Stimulated activated CD4-positive, alpha-beta T cell treated with anti-CD3 and anti-CD28 coated beads, Interleukin-1b, Interleukin-23, amount 100 ng/mL, for 4 hours (primary cell): ENCODE results near the gene INTS11.

Experiments used
- DNase-seq, 2 donors: peaks; one replicate each; pipeline ENCODE4 v3.0.0-alpha.2; 2020; ENCODE audit warnings: low read depth in 2 of 2

INTS11 gene

GRCh38 chr1:1299686-1300351 lies 24.6 kb downstream of the INTS11 start:
- no peak for DNase-seq

DNA sequence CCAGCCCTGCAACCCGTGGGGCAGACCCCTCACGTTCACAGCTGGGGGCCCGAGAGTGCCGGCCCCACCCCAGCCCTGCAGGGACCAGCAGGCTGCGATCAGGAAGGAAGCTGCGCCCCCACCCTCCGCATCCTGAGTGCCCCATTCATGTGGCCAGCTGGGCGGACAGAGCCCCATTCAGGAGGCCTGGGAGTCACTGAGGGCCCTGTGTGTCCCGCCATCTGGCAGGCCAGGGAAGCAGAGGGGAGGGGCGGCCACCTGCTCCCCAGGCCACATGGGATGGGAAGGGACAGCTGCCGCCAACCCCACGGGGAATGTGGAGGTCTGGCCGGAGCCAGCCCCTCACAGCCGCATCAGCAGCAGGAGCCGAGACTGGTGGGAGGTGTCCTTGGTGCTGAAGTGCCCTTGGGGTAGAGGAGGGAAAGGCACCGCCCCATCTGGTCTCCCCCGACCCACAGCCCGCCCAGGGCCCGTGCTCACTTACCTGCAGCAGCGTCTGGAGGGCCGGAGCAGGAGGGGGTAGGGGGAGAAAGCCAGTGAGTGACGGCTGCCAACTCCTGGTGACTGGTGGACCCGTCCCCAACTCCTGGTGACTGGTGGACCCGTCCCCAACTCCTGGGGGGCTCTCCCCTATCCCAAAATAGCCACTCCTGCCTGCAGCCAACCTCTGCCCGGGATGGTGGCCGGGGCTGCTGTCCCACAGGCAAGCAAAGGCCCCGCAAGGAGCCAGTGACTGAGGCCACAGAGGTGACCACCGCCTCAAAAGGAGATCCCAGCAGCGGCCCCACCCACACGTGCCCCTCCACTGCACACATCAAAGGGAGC lies 25.4 kb downstream of the INTS11 start:
- no peak for DNase-seq

DNA sequence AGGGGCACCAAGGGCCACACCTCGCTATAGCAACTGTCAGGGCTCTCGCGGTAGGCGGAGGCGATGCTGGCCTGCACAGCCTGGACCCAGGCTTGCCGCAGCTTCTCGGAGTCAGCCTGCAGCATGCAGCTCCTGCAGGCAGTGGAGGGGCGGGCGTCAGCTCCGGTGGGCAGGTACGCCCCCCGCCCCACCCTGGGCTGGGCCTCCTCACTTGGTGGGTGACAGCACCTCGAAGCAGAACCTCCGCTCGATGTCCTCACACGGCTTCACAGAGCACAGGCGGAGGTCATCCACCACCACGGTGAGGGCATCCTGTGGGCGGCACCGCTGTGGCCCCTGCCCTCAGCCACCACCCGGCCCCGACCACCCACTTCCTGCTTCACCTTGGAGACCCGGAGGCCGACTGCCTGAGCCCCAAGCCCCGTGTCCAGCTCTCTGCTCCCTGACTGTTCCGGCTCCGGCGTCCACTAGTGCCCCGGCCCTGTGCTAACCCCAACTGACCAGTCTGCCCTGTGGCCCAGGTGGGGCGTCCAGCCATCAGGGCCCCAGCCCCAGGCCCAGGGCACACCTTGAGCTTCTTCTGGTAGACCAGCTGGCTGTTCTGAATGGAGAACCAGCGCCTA lies 26.5 kb downstream of the INTS11 start:
- no peak for DNase-seq

DNA sequence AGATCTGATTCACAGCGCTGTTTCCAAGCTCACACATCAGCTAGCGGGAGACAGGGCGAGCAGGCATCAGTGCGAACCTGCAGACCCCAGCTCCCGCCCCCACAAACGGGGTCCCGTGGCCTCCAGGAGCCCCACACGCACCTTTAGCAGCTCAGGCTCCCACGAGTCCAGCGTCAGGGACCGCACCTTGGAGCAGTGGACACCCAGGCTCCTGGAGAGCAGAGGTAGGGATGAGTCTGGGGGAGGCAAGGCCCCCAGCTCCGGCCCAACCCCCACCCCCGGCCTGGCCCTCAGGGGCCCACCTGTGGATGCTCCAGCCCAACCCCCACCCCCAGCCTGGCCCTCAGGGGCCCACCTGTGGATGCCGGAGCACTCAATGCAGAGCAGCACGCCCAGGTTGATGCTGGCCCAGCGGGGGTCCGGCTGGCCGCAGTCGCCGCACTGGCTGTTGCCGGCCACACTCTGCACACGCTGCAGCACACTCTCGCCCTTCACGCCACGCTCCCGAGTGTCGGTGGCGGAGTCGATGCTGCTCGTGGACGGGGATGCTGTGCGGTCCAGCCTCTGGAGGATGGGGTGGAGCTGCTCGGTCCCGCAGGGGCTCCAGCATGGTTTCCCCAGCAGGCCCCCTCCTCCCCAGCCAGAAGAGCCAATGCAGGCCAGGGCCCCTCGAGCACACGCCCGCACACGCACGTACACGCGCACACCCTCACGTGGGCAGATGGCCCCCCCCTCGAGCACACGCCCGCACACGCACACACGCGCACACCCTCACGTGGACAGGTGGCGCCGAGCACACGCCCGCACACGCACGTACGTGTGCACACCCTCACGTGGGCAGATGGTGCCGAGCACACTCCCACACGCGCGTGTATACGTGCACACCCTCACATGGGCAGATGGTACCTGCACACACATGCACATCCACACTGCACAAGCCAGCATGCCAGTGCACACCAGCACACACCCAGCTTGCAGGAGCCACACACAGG lies 28.1 kb downstream of the INTS11 start:
- DNase-seq: no peak

DNA sequence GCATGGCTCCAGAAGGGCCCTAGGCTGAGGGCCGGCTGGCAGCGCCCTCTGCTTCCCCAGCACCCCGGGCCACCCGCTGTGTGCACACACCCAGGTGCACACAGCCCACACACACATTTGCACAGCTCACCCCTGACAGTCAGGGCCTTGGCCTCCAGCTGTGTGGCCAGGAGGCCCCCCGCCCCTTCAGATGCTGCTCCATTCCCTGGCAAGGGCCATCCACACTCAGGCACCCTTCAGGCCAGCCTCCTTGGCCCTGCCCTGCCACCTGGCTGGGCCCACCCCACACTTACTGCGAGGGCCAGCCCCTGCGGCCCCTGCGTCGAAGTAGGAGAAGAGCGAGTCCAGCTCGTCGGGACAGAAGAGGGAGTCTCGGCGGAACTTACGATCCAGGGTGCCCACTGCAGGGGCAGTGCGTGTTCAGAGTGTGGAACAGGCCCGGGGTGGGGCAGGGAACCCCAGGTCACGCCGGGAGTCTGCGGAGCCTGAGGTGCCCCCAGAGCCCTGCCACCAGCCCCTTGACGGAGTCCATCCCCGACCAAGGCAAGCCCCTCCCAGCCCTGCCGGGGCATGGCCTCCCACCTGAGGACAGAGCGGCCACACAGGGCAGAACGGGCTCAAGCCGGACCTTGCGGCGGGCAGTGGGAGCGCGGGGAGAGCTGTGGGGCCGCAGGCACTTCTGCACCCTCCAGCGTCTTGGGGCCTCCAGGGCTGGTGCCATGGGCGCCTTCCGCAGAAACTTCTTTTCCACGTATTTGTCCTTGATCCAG lies 29.1 kb downstream of the INTS11 start:
- no peak for DNase-seq

- DNase-seq: no peak
These were observed 30.1 kb downstream of the INTS11 start for GRCh38 chr1:1294250-1294890.

DNA sequence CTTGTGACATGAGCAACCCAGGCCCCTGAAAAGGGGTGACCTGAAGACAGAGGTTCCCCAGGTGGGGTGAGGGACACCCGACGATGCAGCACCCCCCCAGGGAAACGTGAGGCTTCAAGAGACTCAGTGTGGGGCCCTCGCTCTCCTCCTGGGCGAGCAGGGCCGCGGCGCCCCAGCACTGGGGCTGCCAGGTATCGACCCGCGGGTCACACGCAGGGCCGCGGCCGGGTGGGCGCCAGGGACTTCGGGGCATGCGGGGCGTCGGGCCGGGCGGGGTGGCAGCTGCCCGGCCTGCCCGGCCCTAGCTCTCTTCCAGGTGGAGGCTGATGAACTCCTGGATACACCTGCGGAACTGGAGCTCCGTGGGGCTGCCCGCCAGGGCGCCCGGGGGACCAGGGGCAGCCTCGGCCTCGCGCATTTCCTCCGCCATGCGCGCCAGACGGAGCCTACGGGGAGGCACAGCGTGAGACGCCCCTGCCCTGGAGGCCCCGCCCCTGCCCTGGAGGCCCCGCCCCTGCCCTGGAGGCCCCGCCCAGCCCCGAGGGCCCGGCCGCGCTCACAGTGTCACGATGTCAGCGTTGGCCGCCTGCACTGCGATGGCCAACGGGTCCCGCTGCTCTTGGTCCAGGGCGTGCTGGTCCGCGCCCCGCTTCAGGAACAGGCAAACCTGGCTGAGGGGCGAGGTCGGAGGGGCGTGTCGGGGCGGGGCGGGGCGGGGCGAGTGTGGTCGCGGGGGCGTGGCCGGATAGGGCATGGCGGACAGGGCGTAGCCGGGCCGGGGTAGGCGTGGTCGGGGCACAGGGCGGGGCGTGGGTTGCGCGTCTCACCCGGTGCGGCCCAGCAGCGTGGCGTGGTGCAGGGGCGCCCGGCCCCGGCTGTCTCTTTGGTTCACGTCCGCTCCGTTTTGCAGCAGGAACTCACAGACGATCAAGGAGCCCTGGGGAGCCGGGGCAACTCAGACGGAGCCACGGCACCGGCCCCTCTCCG lies 30.9 kb downstream of the INTS11 start:
- no peak for DNase-seq

GRCh38 chr1:1292851-1293250 lies 31.6 kb downstream of the INTS11 start:
- DNase-seq: no peak

GRCh38 chr1:1292442-1292779 lies 32.0 kb downstream of the INTS11 start:
- DNase-seq: no peak

DNA sequence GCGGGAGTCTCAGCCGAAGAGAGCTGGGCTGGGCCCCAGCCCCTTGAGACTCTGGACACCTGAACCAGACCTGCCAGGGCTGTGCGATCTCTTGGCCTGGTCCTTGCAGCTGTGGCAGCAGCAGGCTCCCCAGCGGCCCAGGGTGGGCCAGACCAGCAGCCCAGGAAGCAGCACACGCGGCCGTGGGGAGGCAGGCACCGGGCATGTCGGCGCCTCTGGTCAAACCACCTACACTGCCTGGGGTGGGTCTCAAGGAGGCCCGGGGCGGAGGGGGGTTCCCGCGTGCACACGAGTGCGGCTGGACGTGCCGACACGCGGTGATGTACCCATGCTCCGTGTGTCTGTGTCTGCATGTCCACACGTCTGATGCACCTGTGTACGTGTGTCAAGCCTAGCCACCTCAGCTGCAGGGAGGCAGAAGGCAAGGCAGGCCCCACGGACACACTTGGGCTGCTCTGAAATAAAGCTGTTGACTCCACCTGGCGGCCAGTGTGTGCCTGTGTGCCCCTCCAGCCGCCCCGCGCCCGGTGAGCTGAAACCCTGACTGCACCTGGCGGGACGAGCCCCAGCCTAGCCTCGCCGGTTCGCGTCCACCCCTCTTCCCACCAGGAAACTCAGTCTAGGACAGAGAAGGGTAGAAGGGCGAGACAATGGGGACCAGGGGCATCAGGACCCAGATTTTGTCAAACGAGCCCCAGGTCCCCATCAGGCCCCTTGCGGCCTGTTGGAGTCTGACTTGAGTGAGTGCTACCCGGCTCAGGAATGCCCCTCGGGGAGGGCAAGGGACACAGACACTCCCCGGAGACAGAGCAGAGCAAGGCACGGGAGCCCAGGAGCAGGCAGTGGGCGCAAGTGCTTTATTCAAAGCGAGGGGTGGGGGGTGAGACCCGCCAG lies 32.7 kb downstream of the INTS11 start:
- DNase-seq: peak; percentile 62 to 66

DNA sequence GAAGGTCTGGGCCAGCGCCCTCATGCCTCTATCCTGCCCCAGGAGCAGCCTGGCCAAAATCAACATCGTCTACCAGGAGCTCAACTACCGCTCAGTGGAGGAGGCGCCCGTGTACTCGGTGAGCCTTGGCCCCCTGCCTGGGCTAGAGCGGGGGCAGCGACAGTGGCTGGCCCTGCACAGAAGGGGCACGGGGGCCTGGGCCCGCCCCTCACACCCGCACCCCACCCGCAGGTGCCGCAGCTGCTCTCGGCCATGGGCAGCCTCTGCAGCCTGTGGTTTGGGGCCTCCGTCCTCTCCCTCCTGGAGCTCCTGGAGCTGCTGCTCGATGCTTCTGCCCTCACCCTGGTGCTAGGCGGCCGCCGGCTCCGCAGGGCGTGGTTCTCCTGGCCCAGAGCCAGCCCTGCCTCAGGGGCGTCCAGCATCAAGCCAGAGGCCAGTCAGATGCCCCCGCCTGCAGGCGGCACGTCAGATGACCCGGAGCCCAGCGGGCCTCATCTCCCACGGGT lies 33.4 kb downstream of the INTS11 start:
- no peak for DNase-seq

DNA sequence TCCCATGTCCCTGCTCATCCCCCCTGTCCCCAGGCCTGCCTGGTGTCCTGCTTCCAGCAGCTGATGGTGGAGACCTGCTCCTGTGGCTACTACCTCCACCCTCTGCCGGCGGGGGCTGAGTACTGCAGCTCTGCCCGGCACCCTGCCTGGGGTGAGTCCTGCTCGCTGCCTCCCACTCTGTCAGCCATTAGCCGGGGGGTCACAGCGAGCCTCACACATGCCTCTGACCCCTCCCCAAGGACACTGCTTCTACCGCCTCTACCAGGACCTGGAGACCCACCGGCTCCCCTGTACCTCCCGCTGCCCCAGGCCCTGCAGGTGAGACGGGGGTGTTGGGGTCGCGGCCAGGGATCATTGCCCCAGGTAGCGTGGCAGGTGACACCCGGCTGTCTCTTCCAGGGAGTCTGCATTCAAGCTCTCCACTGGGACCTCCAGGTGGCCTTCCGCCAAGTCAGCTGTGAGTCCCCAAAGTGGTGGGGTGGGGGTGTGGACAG lies 34.2 kb downstream of the INTS11 start:
- peak; percentile 46 to 66 for DNase-seq

DNA sequence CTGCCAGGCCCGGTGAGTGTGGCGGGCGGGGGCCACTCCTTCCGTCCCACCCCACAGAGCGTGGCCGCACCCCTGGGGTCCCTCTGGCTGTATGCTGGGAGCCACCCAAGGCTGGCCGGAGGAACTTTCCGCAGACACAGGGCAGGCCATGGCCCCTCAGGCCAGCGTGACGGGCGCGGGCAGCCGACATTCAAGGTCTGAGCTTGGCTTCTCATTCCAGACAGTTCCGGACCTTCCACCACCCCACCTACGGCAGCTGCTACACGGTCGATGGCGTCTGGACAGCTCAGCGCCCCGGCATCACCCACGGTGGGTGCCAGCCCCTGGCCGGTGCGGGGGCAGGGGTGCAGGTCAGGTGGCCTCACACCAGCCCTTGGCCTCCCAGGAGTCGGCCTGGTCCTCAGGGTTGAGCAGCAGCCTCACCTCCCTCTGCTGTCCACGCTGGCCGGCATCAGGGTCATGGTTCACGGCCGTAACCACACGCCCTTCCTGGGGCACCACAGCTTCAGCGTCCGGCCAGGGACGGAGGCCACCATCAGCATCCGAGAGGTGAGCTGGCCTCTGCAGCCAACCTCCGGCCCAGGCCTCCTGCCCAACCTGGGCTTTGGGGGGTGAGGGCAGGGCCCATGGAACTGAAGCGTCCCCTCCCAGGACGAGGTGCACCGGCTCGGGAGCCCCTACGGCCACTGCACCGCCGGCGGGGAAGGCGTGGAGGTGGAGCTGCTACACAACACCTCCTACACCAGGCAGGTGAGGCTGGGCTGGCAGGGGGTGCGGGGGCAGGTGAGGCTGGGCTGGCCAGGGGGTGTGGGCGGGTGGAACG lies 37.0 kb downstream of the INTS11 start:
- DNase-seq: no peak

DNA sequence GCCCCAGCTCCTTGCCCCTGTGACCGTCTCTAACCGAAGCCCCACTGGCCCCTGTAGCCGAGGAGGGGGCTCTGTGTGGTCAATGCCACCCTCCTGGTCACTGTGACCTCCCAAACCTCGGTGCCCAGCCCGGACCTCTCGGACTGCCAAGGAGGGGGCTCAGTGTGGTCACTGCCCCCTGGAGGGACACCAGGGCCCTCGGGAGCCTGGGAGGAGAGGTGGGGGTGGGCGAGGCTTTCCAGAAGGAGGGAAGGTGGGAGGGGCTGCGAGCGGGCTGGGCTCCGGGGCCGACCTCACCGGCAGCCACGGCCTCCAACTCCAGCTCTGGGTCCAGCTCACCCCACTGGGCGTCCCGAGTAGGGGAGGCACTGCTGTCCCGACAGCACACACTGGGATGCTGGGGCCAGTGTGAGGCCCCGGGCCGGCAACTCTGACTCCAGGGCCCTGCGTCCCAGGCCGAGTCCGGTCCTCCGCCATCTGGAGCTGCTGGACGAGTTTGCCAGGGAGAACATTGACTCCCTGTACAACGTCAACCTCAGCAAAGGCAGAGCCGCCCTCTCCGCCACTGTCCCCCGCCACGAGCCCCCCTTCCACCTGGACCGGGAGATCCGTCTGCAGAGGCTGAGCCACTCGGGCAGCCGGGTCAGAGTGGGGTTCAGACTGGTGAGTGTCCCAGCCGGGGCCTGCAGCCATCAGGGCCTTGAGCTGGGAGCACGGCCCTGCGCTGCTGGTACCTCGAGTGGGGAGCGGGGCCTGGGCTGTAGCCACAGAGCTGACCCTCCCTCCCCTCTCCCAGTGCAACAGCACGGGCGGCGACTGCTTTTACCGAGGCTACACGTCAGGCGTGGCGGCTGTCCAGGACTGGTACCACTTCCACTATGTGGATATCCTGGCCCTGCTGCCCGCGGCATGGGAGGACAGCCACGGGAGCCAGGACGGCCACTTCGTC lies 37.9 kb downstream of the INTS11 start:
- no peak for DNase-seq

GRCh38 chr1:1285611-1286311 lies 38.7 kb downstream of the INTS11 start:
- DNase-seq: no peak
